ENCODE results near the gene KLK15. TPM values are rescaled to one million over a fixed set of nuclear protein-coding genes. Genes with fewer than 3 reads are reported as not detected.

Gene KLK15
- total and polyA plus RNA-seq, 2 donors (not counting 3 experiments of a cell fraction or from before 2014, with no cell fraction given): not detected

GRCh38 chr19:50815439-50815838 is 17.9 kb downstream of the KLK15 start:
- Histone ChIP-seq H3K9ac (replicated peaks; ENCODE audit: extremely low read depth, insufficient read depth, low read length) (no peak overlapping the region), H2AFZ (ENCODE audit: low read depth, low read length) (no peak overlapping the region), H3K4me1 (ENCODE audit: control insufficient read depth, extremely low read depth, insufficient read depth, low read length) (no peaks in the 10 kb centered on the region), H3K36me3 (ENCODE audit: control insufficient read depth in 2 of 2, extremely low read depth in 1 of 2, insufficient read depth in 2 of 2, low read length in 2 of 2) (no peaks in the 10 kb centered on the region), H3K9me3 (replicated peaks; ENCODE audit: control insufficient read depth, insufficient read depth, low read length) (no peaks in the 10 kb centered on the region), H3K4me2 (ENCODE audit: insufficient read depth, low read length) (no peak overlapping the region), H4K20me1 (replicated peaks; ENCODE audit: control insufficient read depth, extremely low read depth, insufficient read depth, low read length) (no peaks in the 10 kb centered on the region), H3K9me1 (replicated peaks; ENCODE audit: control insufficient read depth, extremely low read depth, insufficient read depth, low read length) (no peaks in the 10 kb centered on the region), H3K27me3 (ENCODE audit: control insufficient read depth in 2 of 2, insufficient read depth in 2 of 2, low read length in 2 of 2) (peaks cover 14 to 23% of the 10 kb centered on the region in 2 experiments), H3K4me3 (replicated peaks in 1 of 3; ENCODE audit: insufficient read depth in 1 of 3, low read depth in 1 of 3, low read length in 3 of 3) (no peak overlapping the region), H3K27ac (ENCODE audit: insufficient read depth, low read depth, low read length) (no peak overlapping the region), H3K79me2 (ENCODE audit: control insufficient read depth, insufficient read depth, low read length) (no peaks in the 10 kb centered on the region)
- CTCF ChIA-PET: interaction anchor here (0.8 to 1.3 kb wide), 2 partner anchors 106 to 259 kb away, joined by 3 to 4 read pairs; no protein-coding TSS in a partner anchor
- BruUV-seq (replicated peaks): no TSS peak
- intact Hi-C loops (cut with micrococcal nuclease): no loop called here
- no peak for TF ChIP-seq MYC (IDR thresholded peaks at IDR 0.05; ENCODE audit: low read depth, low read length)
- no peak for TF ChIP-seq POLR2A (IDR thresholded peaks at IDR 0.05; ENCODE audit: low read depth, low read length)
- TF ChIP-seq FOS (IDR thresholded peaks at IDR 0.05; ENCODE audit: borderline replicate concordance, insufficient read depth, low read length): no peak
- no peak for TF ChIP-seq POLR2AphosphoS5 (IDR thresholded peaks at IDR 0.05; ENCODE audit: insufficient read depth, low read depth, low read length)
- no peak for TF ChIP-seq EZH2 (IDR thresholded peaks at IDR 0.05; ENCODE audit: borderline replicate concordance, low read depth, low read length, severe bottlenecking)
- TF ChIP-seq GATA2 (IDR thresholded peaks at IDR 0.05; ENCODE audit: insufficient read depth, insufficient read length, low read depth, low read length): no peak
- no peak for TF ChIP-seq CTCF (IDR thresholded peaks at IDR 0.05; ENCODE audit: extremely low read depth in 1 of 2, insufficient read depth in 1 of 2, low read depth in 1 of 2, low read length in 2 of 2)
- TF ChIP-seq MAX (IDR thresholded peaks at IDR 0.05; ENCODE audit: insufficient read depth, insufficient read length): no peak
- TF ChIP-seq JUN (IDR thresholded peaks at IDR 0.05; ENCODE audit: borderline replicate concordance, insufficient read depth, insufficient read length, low read depth): no peak
- FAIRE-seq: no peak
- dilution Hi-C loops (cut with MboI; ENCODE audit: extremely low pct_ligation_motif_present, low sequenced_read_pairs): no loop called here
- POLR2A ChIA-PET: no interaction called here
- DNase-seq (ENCODE audit: low read depth, low spot score): no peak

Data from endothelial cell of umbilical vein (primary cell).